ENCODE results near the gene TOMM40. TPM values are rescaled to one million over a fixed set of nuclear protein-coding genes. Genes with fewer than 3 reads are reported as not detected.

Gene TOMM40
- total RNA-seq, 1 donor from 2014 or later, result 75.1 TPM

- Mint-ChIP-seq H3K27me3 (no peaks in the 10 kb centered on the region), H3K9me3 (no peaks in the 10 kb centered on the region), H3K4me3 (peak overlapping the region; percentile 91), H3K4me1 (ENCODE audit: unreplicated experiment) (peaks cover 26% of the 10 kb centered on the region), H3K36me3 (peaks cover 23% of the 10 kb centered on the region), H3K27ac (peak overlapping the region; percentile 96)
- no peak for DNase-seq (ENCODE audit: extremely low spot score, unreplicated experiment)
- no peak for TF ChIP-seq CTCF (conservative IDR thresholded peaks at IDR 0.05)
Measured at GRCh38 chr19:44889830-44890365, 1.2 kb upstream of the TOMM40 start.

- Mint-ChIP-seq H3K9me3 (no peaks in the 10 kb centered on the region), H3K27me3 (no peaks in the 10 kb centered on the region), H3K27ac (peak overlapping the region; percentile 96), H3K4me3 (peak overlapping the region; percentile 91), H3K36me3 (peaks cover 25% of the 10 kb centered on the region), H3K4me1 (ENCODE audit: unreplicated experiment) (peaks cover 26% of the 10 kb centered on the region)
- DNase-seq (ENCODE audit: extremely low spot score, unreplicated experiment), result peak; percentile 100
- TF ChIP-seq CTCF (conservative IDR thresholded peaks at IDR 0.05), result no peak
Measured at GRCh38 chr19:44890366-44891015, 563 bp upstream of the TOMM40 start.

GRCh38 chr19:44892932-44893331 is 1.9 kb downstream of the TOMM40 start:
- Mint-ChIP-seq H3K27me3 (no peaks in the 10 kb centered on the region), H3K4me3 (peak overlapping the region; percentile 94), H3K9me3 (no peaks in the 10 kb centered on the region), H3K27ac (peak overlapping the region; percentile 16), H3K4me1 (ENCODE audit: unreplicated experiment) (peaks cover 26% of the 10 kb centered on the region), H3K36me3 (peaks cover 17% of the 10 kb centered on the region)
- no peak for TF ChIP-seq CTCF (conservative IDR thresholded peaks at IDR 0.05)
- DNase-seq (ENCODE audit: extremely low spot score, unreplicated experiment), result no peak

- H3K4me1 Mint-ChIP-seq (ENCODE audit: unreplicated experiment), result peaks cover 26% of the 10 kb centered on the region
- H3K4me3 Mint-ChIP-seq, result peak overlapping the region; percentile 94
- no peak for TF ChIP-seq CTCF (conservative IDR thresholded peaks at IDR 0.05)
- DNase-seq (ENCODE audit: extremely low spot score, unreplicated experiment), result no peak
- H3K9me3 Mint-ChIP-seq, result no peaks in the 10 kb centered on the region
- H3K27me3 Mint-ChIP-seq, result no peaks in the 10 kb centered on the region
- peaks cover 17% of the 10 kb centered on the region for H3K36me3 Mint-ChIP-seq
- no peak overlapping the region for H3K27ac Mint-ChIP-seq
Measured at GRCh38 chr19:44893332-44894051, 2.4 kb downstream of the TOMM40 start.

GRCh38 chr19:44894052-44894400 is 3.0 kb downstream of the TOMM40 start:
- Mint-ChIP-seq H3K27me3 (no peaks in the 10 kb centered on the region), H3K36me3 (peaks cover 15% of the 10 kb centered on the region), H3K4me1 (ENCODE audit: unreplicated experiment) (peaks cover 24% of the 10 kb centered on the region), H3K27ac (no peak overlapping the region), H3K4me3 (no peak overlapping the region), H3K9me3 (no peaks in the 10 kb centered on the region)
- DNase-seq (ENCODE audit: extremely low spot score, unreplicated experiment), result no peak
- TF ChIP-seq CTCF (conservative IDR thresholded peaks at IDR 0.05), result no peak

All from type B pancreatic cell (in vitro differentiated cells).